Measurements from ENCODE around the gene SLC35E2B.
"Not testable (repeated sequence)": the region's sequence is repeated elsewhere in the genome, so short reads cannot be mapped to it uniquely, and the experiment has no call there.

The SLC35E2B gene

GRCh38 chr1:1638528-1638927, 54.1 kb downstream of the SLC35E2B start:
- not testable (repeated sequence) for DNase-seq (ENCODE audit: low read depth); H3K4me3 ChIP-seq (ENCODE audit: low read depth, low read length)

GRCh38 chr1:1637479-1637875, 55.1 kb downstream of the SLC35E2B start:
- DNase-seq (ENCODE audit: low read depth); H3K4me3 ChIP-seq (ENCODE audit: low read depth, low read length): not testable (repeated sequence)

GRCh38 chr1:1636621-1637478, 55.7 kb downstream of the SLC35E2B start:
- H3K4me3 ChIP-seq (ENCODE audit: low read depth, low read length); DNase-seq (ENCODE audit: low read depth): not testable (repeated sequence)

- not testable (repeated sequence) for H3K4me3 ChIP-seq (ENCODE audit: low read depth, low read length); DNase-seq (ENCODE audit: low read depth)
Measured at GRCh38 chr1:1634613-1635012, 58.0 kb downstream of the SLC35E2B start.

- DNase-seq (ENCODE audit: low read depth); H3K4me3 ChIP-seq (ENCODE audit: low read depth, low read length): not testable (repeated sequence)
Measured at GRCh38 chr1:1633409-1633808, 59.2 kb downstream of the SLC35E2B start.

DNA sequence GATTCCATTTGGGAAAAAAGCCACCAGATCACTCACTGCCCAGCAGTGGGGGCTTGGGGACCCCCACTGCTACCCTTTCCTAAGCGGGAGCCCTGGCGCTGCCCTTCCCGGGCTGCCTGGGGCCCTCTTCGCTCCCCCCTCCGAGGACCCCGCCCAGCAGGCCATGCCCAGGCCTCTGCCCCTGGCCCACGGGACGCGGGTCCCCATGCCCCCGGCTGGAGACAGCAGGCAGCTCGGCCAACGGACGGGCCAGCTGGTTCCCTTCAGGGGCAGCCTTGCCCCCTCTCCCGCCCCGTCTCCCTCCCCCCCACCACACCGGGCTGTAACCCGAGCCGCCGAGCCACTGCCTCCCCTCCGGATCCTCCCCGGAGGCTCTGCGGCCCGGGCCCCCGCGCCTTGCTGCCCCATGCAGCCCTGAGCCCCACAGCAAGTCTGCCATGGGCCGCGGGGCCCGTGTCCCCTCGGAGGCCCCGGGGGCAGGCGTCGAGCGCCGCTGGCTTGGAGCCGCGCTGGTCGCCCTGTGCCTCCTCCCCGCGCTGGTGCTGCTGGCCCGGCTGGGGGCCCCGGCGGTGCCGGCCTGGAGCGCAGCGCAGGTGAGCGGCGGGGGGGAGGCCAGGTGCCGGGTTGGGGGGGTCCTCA, 60.7 kb downstream of the SLC35E2B start, which contains the start of gene MMP23B:
MMP23B (plus strand) TSS at position 392 of the 639 bp plus-strand sequence; CDS start at position 438, 46 bp downstream.
- H3K4me3 ChIP-seq (ENCODE audit: low read depth, low read length): no peak within 1 kb of the TSS
- DNase-seq (ENCODE audit: low read depth): peak; percentile 38
- TF ChIP-seq POLR2A (IDR thresholded peaks at IDR 0.05; ENCODE audit: extremely low read depth, insufficient read length) (no peak), CTCF (IDR thresholded peaks at IDR 0.05; ENCODE audit: low read depth, low read length) (no peak), MAX (IDR thresholded peaks at IDR 0.05; ENCODE audit: low read depth, low read length) (no peak), MYC (IDR thresholded peaks at IDR 0.05; ENCODE audit: low read depth, low read length) (no peak)

- H3K4me3 ChIP-seq (ENCODE audit: low read depth, low read length): no peak overlapping the region
- DNase-seq (ENCODE audit: low read depth): peak; percentile 5
- TF ChIP-seq MYC (IDR thresholded peaks at IDR 0.05; ENCODE audit: low read depth, low read length): no peak
- no peak for TF ChIP-seq POLR2A (IDR thresholded peaks at IDR 0.05; ENCODE audit: extremely low read depth, insufficient read length)
- no peak for TF ChIP-seq CTCF (IDR thresholded peaks at IDR 0.05; ENCODE audit: low read depth, low read length)
- no peak for TF ChIP-seq MAX (IDR thresholded peaks at IDR 0.05; ENCODE audit: low read depth, low read length)
Measured at GRCh38 chr1:1630965-1631781, 61.4 kb downstream of the SLC35E2B start.

- no peak overlapping the region for H3K4me3 ChIP-seq (ENCODE audit: low read depth, low read length)
- TF ChIP-seq CTCF (IDR thresholded peaks at IDR 0.05; ENCODE audit: low read depth, low read length): no peak
- no peak for TF ChIP-seq POLR2A (IDR thresholded peaks at IDR 0.05; ENCODE audit: extremely low read depth, insufficient read length)
- no peak for TF ChIP-seq MAX (IDR thresholded peaks at IDR 0.05; ENCODE audit: low read depth, low read length)
- TF ChIP-seq MYC (IDR thresholded peaks at IDR 0.05; ENCODE audit: low read depth, low read length): no peak
- no peak for DNase-seq (ENCODE audit: low read depth)
Measured at GRCh38 chr1:1630191-1630964, 62.2 kb downstream of the SLC35E2B start.

All from NB4 (cell line).